ENCODE results near the gene UBXN1. TPM values are rescaled to one million over a fixed set of nuclear protein-coding genes. Genes with fewer than 3 reads are reported as not detected.

The UBXN1 gene
- 10 to 100 TPM; 84.1 to 85.4 TPM for total RNA-seq
- 100 to 1,000 TPM; 186 to 224 TPM for polyA plus RNA-seq
- long read RNA-seq, donor 1, transcript UBXN1-206 (8 exons, 1,257 nt) = minor isoform, 23 of 585 reads
- long read RNA-seq, donor 1, transcript UBXN1-217 (10 exons, 943 nt) = minor isoform, 14 of 585 reads
- long read RNA-seq, donor 1, transcript UBXN1-202 (9 exons, 1,153 nt) = major isoform, 473 of 585 reads
- long read RNA-seq, donor 1, partial matches to known transcripts = 32 of 585 reads
- long read RNA-seq, donor 1, other reads (novel, unspliced or antisense) = 32 of 585 reads
- long read RNA-seq, donor 2, transcript UBXN1-202 (9 exons, 1,153 nt) = major isoform, 72 of 92 reads
- long read RNA-seq, donor 2, transcript UBXN1-217 (10 exons, 943 nt) = minor isoform, 6 of 92 reads
- long read RNA-seq, donor 2, partial matches to known transcripts = 10 of 92 reads
- long read RNA-seq, donor 2, other reads (novel, unspliced or antisense) = 1 of 92 reads

GRCh38 chr11:62678770-62679696 is at the start of gene UBXN1:
TSS of gene UBXN1 (minus strand) at chr11:62679073. CDS start at chr11:62678923, 150 bp downstream.
- intact Hi-C loops (cut with DNase I) = no loop called here
- Histone ChIP-seq H3K4me1 (ENCODE audit: control insufficient read depth in 1 of 2, insufficient read depth in 2 of 2, low read length in 2 of 2) (no peaks in the 10 kb centered on the region), H3K27me3 (ENCODE audit: control insufficient read depth in 1 of 2, insufficient read depth in 2 of 2, low read length in 1 of 2) (no peaks in the 10 kb centered on the region), H3K4me3 (ENCODE audit: low read length in 2 of 2) (peak within 1 kb of the TSS; percentile 87 to 88), H3K36me3 (ENCODE audit: control insufficient read depth in 1 of 2, insufficient read depth in 2 of 2, low read length in 1 of 2) (peaks cover 0 to 3% of the 10 kb centered on the region in 2 donors), H3K27ac (ENCODE audit: low read depth in 1 of 2, low read length in 2 of 2) (peak within 1 kb of the TSS; percentile 68 to 93), H3K9me3 (ENCODE audit: control insufficient read depth, low read length) (no peaks in the 10 kb centered on the region)
- peak; percentile 95 for ATAC-seq (ENCODE audit: low FRiP score)
- WGBS, 2 donors = 2 to 3% methylated on average over 55 of the region's 55 CpGs
- peak; percentile 95 to 97 for DNase-seq

- Histone ChIP-seq H3K36me3 (ENCODE audit: control insufficient read depth in 1 of 2, insufficient read depth in 2 of 2, low read length in 1 of 2) (peaks cover 0 to 8% of the 10 kb centered on the region in 2 donors), H3K9me3 (ENCODE audit: control insufficient read depth, low read length) (no peaks in the 10 kb centered on the region), H3K27me3 (ENCODE audit: control insufficient read depth in 1 of 2, insufficient read depth in 2 of 2, low read length in 1 of 2) (no peaks in the 10 kb centered on the region), H3K4me1 (ENCODE audit: control insufficient read depth in 1 of 2, insufficient read depth in 2 of 2, low read length in 2 of 2) (no peaks in the 10 kb centered on the region), H3K27ac (ENCODE audit: low read depth in 1 of 2, low read length in 2 of 2) (peak within 1 kb of the TSS; percentile 0 to 100), H3K4me3 (ENCODE audit: low read length in 2 of 2) (peak within 1 kb of the TSS; percentile 54 to 99)
- ATAC-seq (ENCODE audit: low FRiP score) = peak; percentile 87
- WGBS, 2 donors = 0% methylated on average over 29 of the region's 29 CpGs
- intact Hi-C loops (cut with DNase I) = loop anchor here in 1 of 2 donors (5.0 kb wide), 1 partner anchor 44 kb away; the partner anchor contains the start of gene TAF6L
- peak; percentile 90 to 91 for DNase-seq
Measured at GRCh38 chr11:62728171-62728988, 49.5 kb upstream of the UBXN1 start, which contains the start of gene TTC9C. TSS of gene TTC9C (plus strand) at chr11:62728486. CDS start at chr11:62728849, 363 bp downstream.

GRCh38 chr11:62727872-62728170 is 48.9 kb upstream of the UBXN1 start:
- DNase-seq = peak; percentile 87 to 90

GRCh38 chr11:62727165-62727871 is 48.4 kb upstream of the UBXN1 start, which contains the start of gene HNRNPUL2:
TSS of gene HNRNPUL2 (minus strand) at chr11:62727457. CDS start at chr11:62727156, 301 bp downstream.
- peak; percentile 99 for DNase-seq
- 0 to 1% methylated on average over 50 to 72 of the region's 72 CpGs for WGBS, 2 donors
- intact Hi-C loops (cut with DNase I) = loop anchor here in 1 of 2 donors (5.0 kb wide), 1 partner anchor 45 kb away; the partner anchor contains the start of gene TAF6L
- Histone ChIP-seq H3K36me3 (ENCODE audit: control insufficient read depth in 1 of 2, insufficient read depth in 2 of 2, low read length in 1 of 2) (peaks cover 2 to 4% of the 10 kb centered on the region in 2 donors), H3K27me3 (ENCODE audit: control insufficient read depth in 1 of 2, insufficient read depth in 2 of 2, low read length in 1 of 2) (no peaks in the 10 kb centered on the region), H3K9me3 (ENCODE audit: control insufficient read depth, low read length) (no peaks in the 10 kb centered on the region), H3K4me3 (ENCODE audit: low read length in 2 of 2) (peak within 1 kb of the TSS; percentile 84 to 99), H3K27ac (ENCODE audit: low read depth in 1 of 2, low read length in 2 of 2) (peak within 1 kb of the TSS; percentile 78 to 100), H3K4me1 (ENCODE audit: control insufficient read depth in 1 of 2, insufficient read depth in 2 of 2, low read length in 2 of 2) (no peaks in the 10 kb centered on the region)
- ATAC-seq (ENCODE audit: low FRiP score) = peak; percentile 96

More at GRCh38 chr11:62727872-62728170, 48.9 kb upstream of the UBXN1 start:
- intact Hi-C loops (cut with DNase I) = loop anchor here in 1 of 2 donors (5.0 kb wide), 1 partner anchor 44 kb away; the partner anchor contains the start of gene TAF6L
- H3K9me3 ChIP-seq (ENCODE audit: control insufficient read depth, low read length) = no peaks in the 10 kb centered on the region
- H3K4me3 ChIP-seq (ENCODE audit: low read length in 2 of 2) = peak overlapping the region; percentile 54 to 99
- whole genome bisulfite sequencing, 2 donors = 0% methylated on average over 20 of the region's 20 CpGs
- peak; percentile 92 for ATAC-seq (ENCODE audit: low FRiP score)
- no peaks in the 10 kb centered on the region for H3K27me3 ChIP-seq (ENCODE audit: control insufficient read depth in 1 of 2, insufficient read depth in 2 of 2, low read length in 1 of 2)
- peak overlapping the region in 1 of 2 donors; percentile 100 for H3K27ac ChIP-seq (ENCODE audit: low read depth in 1 of 2, low read length in 2 of 2)
- no peaks in the 10 kb centered on the region for H3K4me1 ChIP-seq (ENCODE audit: control insufficient read depth in 1 of 2, insufficient read depth in 2 of 2, low read length in 2 of 2)
- H3K36me3 ChIP-seq (ENCODE audit: control insufficient read depth in 1 of 2, insufficient read depth in 2 of 2, low read length in 1 of 2) = peaks cover 0 to 4% of the 10 kb centered on the region in 2 donors

- H3K4me1 ChIP-seq (ENCODE audit: control insufficient read depth in 1 of 2, insufficient read depth in 2 of 2, low read length in 2 of 2) = no peaks in the 10 kb centered on the region
- H3K27ac ChIP-seq (ENCODE audit: low read depth in 1 of 2, low read length in 2 of 2) = peak overlapping the region; percentile 70 to 78
- peaks cover 5 to 6% of the 10 kb centered on the region in 2 donors for H3K36me3 ChIP-seq (ENCODE audit: control insufficient read depth in 1 of 2, insufficient read depth in 2 of 2, low read length in 1 of 2)
- DNase-seq (no peak), ATAC-seq (ENCODE audit: low FRiP score) (peak; percentile 4)
- H3K9me3 ChIP-seq (ENCODE audit: control insufficient read depth, low read length) = no peaks in the 10 kb centered on the region
- H3K27me3 ChIP-seq (ENCODE audit: control insufficient read depth in 1 of 2, insufficient read depth in 2 of 2, low read length in 1 of 2) = no peaks in the 10 kb centered on the region
- WGBS, 2 donors = 0 to 1% methylated on average over 11 to 37 of the region's 37 CpGs
- H3K4me3 ChIP-seq (ENCODE audit: low read length in 2 of 2) = peak overlapping the region; percentile 57 to 84
- intact Hi-C loops (cut with DNase I) = loop anchor here in 1 of 2 donors (5.0 kb wide), 1 partner anchor 45 kb away; the partner anchor contains the start of gene TAF6L
Measured at GRCh38 chr11:62726915-62727164, 48.0 kb upstream of the UBXN1 start.

GRCh38 chr11:62726156-62726914 is 47.5 kb upstream of the UBXN1 start:
- DNase-seq (no peak), ATAC-seq (ENCODE audit: low FRiP score) (no peak)
- WGBS, 2 donors = 0% methylated on average over 42 to 51 of the region's 51 CpGs

GRCh38 chr11:62725646-62726045 is 46.8 kb upstream of the UBXN1 start:
- DNase-seq = no peak
- intact Hi-C loops (cut with DNase I) = loop anchor here in 1 of 2 donors (5.0 kb wide), 1 partner anchor 47 kb away; the partner anchor contains the start of gene TAF6L
- Histone ChIP-seq H3K4me1 (ENCODE audit: control insufficient read depth in 1 of 2, insufficient read depth in 2 of 2, low read length in 2 of 2) (no peaks in the 10 kb centered on the region), H3K36me3 (ENCODE audit: control insufficient read depth in 1 of 2, insufficient read depth in 2 of 2, low read length in 1 of 2) (peaks cover 6 to 10% of the 10 kb centered on the region in 2 donors), H3K9me3 (ENCODE audit: control insufficient read depth, low read length) (no peaks in the 10 kb centered on the region), H3K27ac (ENCODE audit: low read depth in 1 of 2, low read length in 2 of 2) (no peak overlapping the region), H3K4me3 (ENCODE audit: low read length in 2 of 2) (peak overlapping the region; percentile 57 to 84), H3K27me3 (ENCODE audit: control insufficient read depth in 1 of 2, insufficient read depth in 2 of 2, low read length in 1 of 2) (no peaks in the 10 kb centered on the region)
- 1 to 2% methylated on average over 7 of the region's 7 CpGs for WGBS, 2 donors
- no peak for ATAC-seq (ENCODE audit: low FRiP score)

More at GRCh38 chr11:62726156-62726914, 47.5 kb upstream of the UBXN1 start:
- Histone ChIP-seq H3K36me3 (ENCODE audit: control insufficient read depth in 1 of 2, insufficient read depth in 2 of 2, low read length in 1 of 2) (peaks cover 6 to 10% of the 10 kb centered on the region in 2 donors), H3K9me3 (ENCODE audit: control insufficient read depth, low read length) (no peaks in the 10 kb centered on the region), H3K4me1 (ENCODE audit: control insufficient read depth in 1 of 2, insufficient read depth in 2 of 2, low read length in 2 of 2) (no peaks in the 10 kb centered on the region), H3K27me3 (ENCODE audit: control insufficient read depth in 1 of 2, insufficient read depth in 2 of 2, low read length in 1 of 2) (no peaks in the 10 kb centered on the region), H3K27ac (ENCODE audit: low read depth in 1 of 2, low read length in 2 of 2) (peak overlapping the region; percentile 70 to 78), H3K4me3 (ENCODE audit: low read length in 2 of 2) (peak overlapping the region; percentile 57 to 84)
- intact Hi-C loops (cut with DNase I) = loop anchor here in 1 of 2 donors (5.0 kb wide), 1 partner anchor 46 kb away; the partner anchor contains the start of gene TAF6L

All from aorta (tissue), 5 donors.